IPS-NIHi11 (cell line): ENCODE measurements around the gene SNRPN.
"Not testable (repeated sequence)": the region's sequence is repeated elsewhere in the genome, so short reads cannot be mapped to it uniquely, and the experiment has no call there.

Experiments
- DNase-seq: peaks from one replicate; pipeline ENCODE4 v3.0.0; 2012; ENCODE audit warnings: mixed read lengths, low spot score

Gene SNRPN

GRCh38 chr15:24954783-24955530 lies at the start of gene SNRPN, which contains the start of gene SNURF:
TSS of gene SNRPN (plus strand) at chr15:24954987. CDS start at chr15:24974454, 19,467 bp downstream.
TSS of gene SNURF (plus strand) at chr15:24954987. CDS start at chr15:24955049, 62 bp downstream.
- peak; percentile 63 for DNase-seq

GRCh38 chr15:24916305-24917009 lies 38.3 kb upstream of the SNRPN start:
- no peak for DNase-seq

DNA sequence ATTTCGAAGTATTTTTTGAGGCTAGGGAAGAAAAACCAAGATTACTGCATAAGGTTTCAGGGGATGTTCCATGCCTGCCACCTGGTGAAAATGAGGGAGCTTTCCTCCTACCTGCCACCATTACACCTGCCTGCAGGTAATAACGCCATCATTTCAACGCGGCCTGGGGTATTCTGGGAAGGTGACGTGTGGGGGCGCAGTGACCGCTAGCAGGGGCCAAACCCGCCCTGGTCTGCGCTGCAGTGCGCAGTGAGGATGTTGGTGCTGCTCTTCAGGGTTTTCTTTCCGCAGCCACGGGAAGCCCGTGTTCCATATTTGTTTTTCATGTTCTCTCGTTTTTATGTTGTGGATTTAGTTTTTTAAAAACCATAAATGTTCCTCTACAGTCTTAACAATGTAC lies 37.4 kb upstream of the SNRPN start:
- no peak for DNase-seq

DNA sequence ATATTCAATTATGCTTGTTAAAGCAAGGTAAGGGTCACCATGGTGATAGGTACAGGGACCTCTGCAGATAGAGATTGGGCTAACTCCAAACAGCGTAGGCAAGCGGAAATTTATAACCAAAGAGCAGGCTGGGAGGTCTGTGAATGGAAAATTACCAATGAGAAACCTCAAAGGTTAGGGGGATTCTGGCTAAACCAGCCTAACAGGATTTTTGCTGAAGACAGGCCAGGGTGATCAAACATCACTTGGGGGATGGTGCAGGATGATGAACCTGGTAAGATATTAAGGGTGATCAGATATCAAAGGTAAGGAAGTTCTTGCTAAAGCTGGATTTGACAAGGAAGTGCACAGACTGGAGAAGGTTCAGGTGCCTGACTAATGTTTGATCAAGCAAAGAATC lies 35.3 kb upstream of the SNRPN start:
- no peak for DNase-seq

GRCh38 chr15:24922781-24923180 lies 32.0 kb upstream of the SNRPN start:
- not testable (repeated sequence) for DNase-seq

DNA sequence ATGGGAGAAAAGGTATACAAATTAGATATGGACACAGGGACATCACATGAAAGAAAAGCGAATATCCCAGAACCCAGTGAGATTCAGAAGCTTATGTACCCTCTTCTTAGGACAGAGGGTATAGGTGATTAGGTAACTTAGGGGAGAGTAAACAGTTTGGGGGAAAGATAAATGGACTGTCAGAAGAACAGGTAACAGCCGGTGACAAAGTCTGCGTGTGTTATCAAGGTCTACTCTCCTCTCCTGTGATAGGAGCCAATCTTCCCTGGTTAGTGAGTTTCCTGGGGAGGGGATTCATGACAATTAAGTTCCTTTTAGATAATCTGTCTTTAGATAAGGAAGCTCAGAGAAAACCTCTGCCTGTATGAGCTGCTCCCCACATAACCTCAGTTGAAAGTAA lies 30.6 kb upstream of the SNRPN start:
- DNase-seq = no peak

GRCh38 chr15:24924621-24925020 lies 30.2 kb upstream of the SNRPN start:
- no peak for DNase-seq

GRCh38 chr15:24931874-24932732 lies 22.7 kb upstream of the SNRPN start:
- DNase-seq = not testable (repeated sequence)

DNA sequence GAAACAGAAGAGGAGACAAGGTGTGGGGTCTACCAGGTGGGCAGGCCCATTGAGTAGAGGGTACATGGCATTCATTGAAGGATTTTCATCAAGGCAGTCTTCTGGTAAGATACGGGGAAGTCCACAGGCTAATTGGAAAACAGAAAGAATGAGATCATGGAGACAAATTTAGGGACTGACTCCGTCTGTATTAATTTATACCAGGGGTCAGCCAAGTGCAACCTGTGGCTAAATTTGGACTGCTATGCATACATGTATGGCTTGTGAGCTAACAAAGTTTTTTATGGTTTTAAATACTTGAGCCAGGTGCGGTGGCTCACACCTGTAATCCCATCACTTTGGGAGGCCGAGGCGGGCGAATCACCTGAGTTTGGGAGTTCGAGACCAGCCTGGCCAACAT lies 21.1 kb upstream of the SNRPN start:
- DNase-seq = no peak

- DNase-seq = not testable (repeated sequence)
These were observed 16.6 kb upstream of the SNRPN start for GRCh38 chr15:24938224-24938623.

GRCh38 chr15:24940236-24940635 lies 14.6 kb upstream of the SNRPN start:
- no peak for DNase-seq

DNA sequence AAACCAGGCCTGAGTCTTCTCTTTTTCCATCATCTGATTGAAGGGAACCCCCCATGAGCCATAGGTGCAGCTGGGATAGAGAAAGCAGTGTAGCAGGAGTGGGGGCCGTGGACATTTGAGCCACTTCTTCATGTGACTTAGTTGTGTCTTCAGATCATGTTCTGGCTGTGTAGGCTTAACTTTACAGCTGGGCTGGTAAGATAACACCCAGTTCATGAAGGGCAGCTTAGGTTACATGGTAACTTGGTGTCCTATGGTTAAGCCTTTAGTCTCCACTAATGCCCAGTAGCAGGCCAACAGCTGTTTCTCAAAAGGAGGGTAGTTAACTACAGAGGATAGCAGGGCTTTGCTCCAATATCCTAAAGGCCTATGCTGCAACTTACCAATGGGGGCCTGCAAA lies 11.4 kb upstream of the SNRPN start:
- DNase-seq = no peak

DNA sequence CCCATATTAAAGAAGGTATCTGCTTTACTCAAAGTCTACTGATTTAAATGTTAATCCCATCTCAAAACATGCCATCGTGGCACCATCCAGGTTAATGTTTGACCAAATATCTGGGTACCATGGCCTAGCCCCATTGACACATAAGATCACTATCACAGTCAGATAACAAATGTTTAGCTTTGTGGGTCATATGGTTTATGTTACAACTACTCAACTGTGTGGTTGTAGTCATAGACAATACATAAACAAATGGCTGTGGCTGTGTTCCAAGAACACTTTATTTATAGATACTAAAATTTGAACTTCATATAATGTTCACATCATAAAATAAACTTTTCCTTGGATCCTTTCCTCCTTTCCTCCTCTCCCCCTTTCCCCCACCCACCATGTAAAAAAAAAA lies 9.8 kb upstream of the SNRPN start:
- no peak for DNase-seq

DNA sequence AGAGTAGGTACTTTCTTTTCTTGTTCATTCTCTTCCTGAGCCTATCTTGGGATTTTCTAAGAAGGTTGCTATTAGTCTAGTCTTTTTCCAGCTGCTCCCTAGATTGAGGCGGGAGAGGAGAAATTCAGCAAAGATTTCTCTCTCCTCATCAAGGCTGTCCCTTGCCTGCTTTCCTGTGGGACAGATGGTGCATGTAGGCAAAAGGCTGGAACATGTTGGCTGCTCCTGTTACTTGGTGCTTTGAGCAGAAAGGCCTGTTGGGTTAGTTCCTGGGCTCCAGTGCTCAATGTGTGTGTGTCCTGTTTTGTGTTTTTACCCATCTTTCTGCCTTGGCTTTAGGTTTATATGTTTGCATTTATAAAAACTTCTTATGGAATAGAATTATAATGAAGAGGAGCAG lies 9.1 kb upstream of the SNRPN start:
- DNase-seq = no peak

- no peak for DNase-seq
These were observed 6.3 kb upstream of the SNRPN start for GRCh38 chr15:24948495-24948894.

DNA sequence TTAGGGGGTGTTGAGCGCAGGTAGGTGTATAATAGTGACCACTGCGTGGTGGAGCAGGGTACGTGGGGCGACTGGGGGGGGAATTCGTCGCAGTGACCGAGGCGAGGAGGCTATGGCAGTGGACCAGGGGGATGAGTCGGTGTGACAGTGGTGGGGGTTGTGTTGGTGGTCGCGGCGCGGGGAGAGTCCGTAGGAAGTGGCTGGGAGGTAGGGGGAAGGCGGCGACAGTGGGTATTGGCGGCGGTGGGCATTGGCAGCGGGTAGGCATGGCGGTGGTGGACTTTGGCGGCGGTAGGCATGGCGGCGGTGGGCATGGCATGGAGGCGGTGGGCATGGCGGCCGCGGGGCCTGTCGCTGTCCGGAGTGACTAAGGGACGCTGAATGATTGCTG lies 739 bp downstream of the SNRPN start:
- no peak for DNase-seq

- DNase-seq = peak; percentile 57
These were observed 1.5 kb downstream of the SNRPN start for GRCh38 chr15:24956111-24956838.

DNA sequence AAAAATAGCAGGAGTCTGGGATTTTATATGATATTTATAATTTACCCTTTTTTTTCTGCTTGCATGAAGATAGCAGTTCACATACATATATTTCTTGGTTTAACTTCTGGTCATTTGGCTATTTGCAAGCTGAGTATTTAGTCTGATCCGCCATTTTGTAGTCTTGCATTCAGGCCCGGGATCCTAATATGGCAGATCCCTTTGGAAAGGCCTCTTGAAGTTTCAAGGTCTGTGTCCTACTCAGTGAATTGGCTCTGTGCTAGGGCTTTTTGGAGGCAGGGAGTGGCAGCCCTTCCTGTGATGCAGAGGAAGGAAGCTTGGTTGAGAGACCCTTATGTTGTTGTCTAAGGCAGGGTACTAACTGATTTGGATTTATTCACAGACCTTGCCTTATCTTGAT lies 2.9 kb downstream of the SNRPN start:
- no peak for DNase-seq

GRCh38 chr15:24961967-24962366 lies 7.2 kb downstream of the SNRPN start:
- no peak for DNase-seq

GRCh38 chr15:24962880-24963279 lies 8.1 kb downstream of the SNRPN start:
- no peak for DNase-seq

- DNase-seq = no peak
These were observed 11.7 kb downstream of the SNRPN start for GRCh38 chr15:24966364-24967103.
